ENCODE results near the gene SRPRB.

The SRPRB gene

GRCh38 chr3:133840767-133841166 is 35.2 kb downstream of the SRPRB start:
- DNase-seq (ENCODE audit: low read depth in 2 of 2), result no peak

GRCh38 chr3:133841196-133841595 is 35.6 kb downstream of the SRPRB start:
- DNase-seq (ENCODE audit: low read depth in 2 of 2), result no peak

- no peak for DNase-seq (ENCODE audit: low read depth in 2 of 2)
Measured at GRCh38 chr3:133842158-133842557, 36.5 kb downstream of the SRPRB start.

- no peak for DNase-seq (ENCODE audit: low read depth in 2 of 2)
Measured at GRCh38 chr3:133843634-133844033, 38.0 kb downstream of the SRPRB start.

- DNase-seq (ENCODE audit: low read depth in 2 of 2), result no peak
Measured at GRCh38 chr3:133845127-133845526, 39.5 kb downstream of the SRPRB start.

GRCh38 chr3:133849346-133849745 is 43.7 kb downstream of the SRPRB start:
- no peak for DNase-seq (ENCODE audit: low read depth in 2 of 2)

- DNase-seq (ENCODE audit: low read depth in 2 of 2), result no peak
Measured at GRCh38 chr3:133850034-133850433, 44.4 kb downstream of the SRPRB start.

- no peak for DNase-seq (ENCODE audit: low read depth in 2 of 2)
Measured at GRCh38 chr3:133851266-133851906, 45.8 kb downstream of the SRPRB start.

- no peak for DNase-seq (ENCODE audit: low read depth in 2 of 2)
Measured at GRCh38 chr3:133851931-133852330, 46.3 kb downstream of the SRPRB start.

- DNase-seq (ENCODE audit: low read depth in 2 of 2), result no peak
Measured at GRCh38 chr3:133853063-133853924, 47.7 kb downstream of the SRPRB start.

GRCh38 chr3:133853925-133854227 is 48.3 kb downstream of the SRPRB start:
- DNase-seq (ENCODE audit: low read depth in 2 of 2), result no peak

- DNase-seq (ENCODE audit: low read depth in 2 of 2), result no peak
Measured at GRCh38 chr3:133854264-133855001, 48.8 kb downstream of the SRPRB start.

GRCh38 chr3:133855002-133855370 is 49.4 kb downstream of the SRPRB start:
- no peak for DNase-seq (ENCODE audit: low read depth in 2 of 2)

GRCh38 chr3:133855772-133856171 is 50.2 kb downstream of the SRPRB start:
- no peak for DNase-seq (ENCODE audit: low read depth in 2 of 2)

GRCh38 chr3:133856316-133856715 is 50.7 kb downstream of the SRPRB start:
- DNase-seq (ENCODE audit: low read depth in 2 of 2), result no peak

- no peak for DNase-seq (ENCODE audit: low read depth in 2 of 2)
Measured at GRCh38 chr3:133857767-133858166, 52.2 kb downstream of the SRPRB start.

- DNase-seq (ENCODE audit: low read depth in 2 of 2), result no peak
Measured at GRCh38 chr3:133859381-133860234, 54.0 kb downstream of the SRPRB start.

GRCh38 chr3:133860519-133860918 is 54.9 kb downstream of the SRPRB start:
- DNase-seq (ENCODE audit: low read depth in 2 of 2), result no peak

- DNase-seq (ENCODE audit: low read depth in 2 of 2), result no peak
Measured at GRCh38 chr3:133862161-133862560, 56.5 kb downstream of the SRPRB start.

GRCh38 chr3:133863911-133864310 is 58.3 kb downstream of the SRPRB start:
- no peak for DNase-seq (ENCODE audit: low read depth in 2 of 2)

- no peak for DNase-seq (ENCODE audit: low read depth in 2 of 2)
Measured at GRCh38 chr3:133864616-133865015, 59.0 kb downstream of the SRPRB start.

All from stimulated activated CD8-positive, alpha-beta memory T cell treated with anti-CD3 and anti-CD28 coated beads, Interleukin-7, amount 100 ng/mL, for 1 hour (primary cell).